GM21528 (cell line): ENCODE measurements around the gene TECPR2.

Experiments
- ATAC-seq: cut with Tn5 transposase; IDR thresholded peaks from one replicate; pipeline ENCODE4 v1.9.1; 2021; ENCODE audit warnings: mild to moderate bottlenecking, moderate library complexity; ENCODE audit not compliant: unreplicated experiment, low FRiP score

Gene TECPR2

GRCh38 chr14:102374264-102374663, 11.5 kb downstream of the TECPR2 start:
- ATAC-seq, result no peak

GRCh38 chr14:102375119-102375518, 12.4 kb downstream of the TECPR2 start:
- ATAC-seq, result no peak

- no peak for ATAC-seq
Measured at GRCh38 chr14:102377696-102378095, 15.0 kb downstream of the TECPR2 start.

- no peak for ATAC-seq
Measured at GRCh38 chr14:102378830-102379229, 16.1 kb downstream of the TECPR2 start.

- no peak for ATAC-seq
Measured at GRCh38 chr14:102387086-102387485, 24.3 kb downstream of the TECPR2 start.

GRCh38 chr14:102389246-102389645, 26.5 kb downstream of the TECPR2 start:
- no peak for ATAC-seq

GRCh38 chr14:102390064-102390855, 27.5 kb downstream of the TECPR2 start:
- ATAC-seq, result no peak

GRCh38 chr14:102392506-102392905, 29.8 kb downstream of the TECPR2 start:
- no peak for ATAC-seq

- no peak for ATAC-seq
Measured at GRCh38 chr14:102394717-102395375, 32.1 kb downstream of the TECPR2 start.

- no peak for ATAC-seq
Measured at GRCh38 chr14:102396521-102396920, 33.8 kb downstream of the TECPR2 start.

- no peak for ATAC-seq
Measured at GRCh38 chr14:102403028-102403427, 40.3 kb downstream of the TECPR2 start.

- no peak for ATAC-seq
Measured at GRCh38 chr14:102407258-102407657, 44.5 kb downstream of the TECPR2 start.

- no peak for ATAC-seq
Measured at GRCh38 chr14:102408724-102409123, 46.0 kb downstream of the TECPR2 start.

GRCh38 chr14:102415671-102416070, 52.9 kb downstream of the TECPR2 start:
- no peak for ATAC-seq

- no peak for ATAC-seq
Measured at GRCh38 chr14:102417001-102417431, 54.3 kb downstream of the TECPR2 start.

- no peak for ATAC-seq
Measured at GRCh38 chr14:102417646-102418045, 54.9 kb downstream of the TECPR2 start.

- no peak for ATAC-seq
Measured at GRCh38 chr14:102418169-102418852, 55.6 kb downstream of the TECPR2 start.

GRCh38 chr14:102418853-102419240, 56.1 kb downstream of the TECPR2 start:
- no peak for ATAC-seq

- no peak for ATAC-seq
Measured at GRCh38 chr14:102419276-102419675, 56.5 kb downstream of the TECPR2 start.

GRCh38 chr14:102419716-102420115, 57.0 kb downstream of the TECPR2 start:
- no peak for ATAC-seq

- ATAC-seq, result no peak
Measured at GRCh38 chr14:102421411-102422057, 58.8 kb downstream of the TECPR2 start.
